ENCODE data around the gene CHTF18. TPM values are rescaled to one million over a fixed set of nuclear protein-coding genes. Genes with fewer than 3 reads are reported as not detected.

CHTF18 gene
- total RNA-seq, 4 donors from 2014 or later: 2.0 to 8.8 (median 3.4) TPM

GRCh38 chr16:825341-826061 is 37.1 kb downstream of the CHTF18 start:
- Histone ChIP-seq H3K36me3 (no peaks in the 10 kb centered on the region), H3K4me1 (peaks cover 3 to 14% (median 12%) of the 10 kb centered on the region in 4 donors), H3K9me3 (no peaks in the 10 kb centered on the region), H3K4me3 (peak overlapping the region in 3 of 4 donors; percentile 7 to 38 (median 22)), H3K27ac (replicated peaks in 1 of 4) (no peak overlapping the region), H3K27me3 (peaks cover 0 to 81% (median 4%) of the 10 kb centered on the region in 4 donors)
- DNase-seq (ENCODE audit: extremely low spot score): no peak
- 24% methylated on average over 25 of the region's 36 CpGs for WGBS
- intact Hi-C loops (cut with DNase I): no loop called here
- no peak for TF ChIP-seq POLR2A (IDR thresholded peaks at IDR 0.05; ENCODE audit: low read depth)
- TF ChIP-seq EP300 (IDR thresholded peaks at IDR 0.05): no peak
- TF ChIP-seq CTCF (IDR thresholded peaks at IDR 0.05): no peak
- TF ChIP-seq POLR2AphosphoS5 (IDR thresholded peaks at IDR 0.05): no peak

GRCh38 chr16:827513-827912 is 39.1 kb downstream of the CHTF18 start:
- Histone ChIP-seq H3K27me3 (peaks cover 0 to 81% (median 1%) of the 10 kb centered on the region in 4 donors), H3K36me3 (no peaks in the 10 kb centered on the region), H3K27ac (replicated peaks in 1 of 4) (no peak overlapping the region), H3K4me1 (peaks cover 3 to 14% (median 12%) of the 10 kb centered on the region in 4 donors), H3K9me3 (no peaks in the 10 kb centered on the region), H3K4me3 (no peak overlapping the region)
- DNase-seq (ENCODE audit: extremely low spot score): no peak
- intact Hi-C loops (cut with DNase I): no loop called here
- TF ChIP-seq POLR2A (IDR thresholded peaks at IDR 0.05; ENCODE audit: low read depth) (no peak), CTCF (IDR thresholded peaks at IDR 0.05) (no peak)
- 91% methylated on average over 23 of the region's 24 CpGs for WGBS

DNA sequence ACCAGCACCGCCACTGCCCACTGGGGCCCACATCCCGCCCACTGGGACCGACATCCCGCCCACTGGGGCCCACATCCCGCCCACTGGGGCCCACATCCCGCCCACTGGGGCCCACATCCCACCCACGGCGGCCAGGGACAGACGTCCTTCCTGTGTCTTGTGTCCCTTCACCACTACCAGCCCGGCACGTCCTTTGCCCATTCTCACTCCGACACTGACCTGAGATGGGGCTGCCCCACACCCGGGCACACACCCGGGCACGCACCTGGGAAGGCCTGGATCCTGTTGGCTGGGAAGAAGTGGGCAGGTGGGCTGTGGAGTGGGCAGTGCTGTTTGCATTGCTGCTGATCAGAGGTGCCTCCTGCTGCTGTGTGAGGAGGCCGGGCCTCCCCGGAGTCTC is 40.5 kb downstream of the CHTF18 start:
- Histone ChIP-seq H3K4me1 (peaks cover 3 to 14% (median 12%) of the 10 kb centered on the region in 4 donors), H3K27me3 (peaks cover 0 to 78% (median 0%) of the 10 kb centered on the region in 4 donors), H3K9me3 (peaks cover 0 to 6% (median 3%) of the 10 kb centered on the region in 4 donors), H3K4me3 (no peak overlapping the region), H3K27ac (replicated peaks in 1 of 4) (no peak overlapping the region), H3K36me3 (no peaks in the 10 kb centered on the region)
- 72% methylated on average over 10 of the region's 17 CpGs for WGBS
- TF ChIP-seq POLR2A (IDR thresholded peaks at IDR 0.05; ENCODE audit: low read depth) (no peak), EP300 (IDR thresholded peaks at IDR 0.05) (no peak), CTCF (IDR thresholded peaks at IDR 0.05) (no peak), POLR2AphosphoS5 (IDR thresholded peaks at IDR 0.05) (no peak)
- no peak for DNase-seq (ENCODE audit: extremely low spot score)
- intact Hi-C loops (cut with DNase I): no loop called here

DNA sequence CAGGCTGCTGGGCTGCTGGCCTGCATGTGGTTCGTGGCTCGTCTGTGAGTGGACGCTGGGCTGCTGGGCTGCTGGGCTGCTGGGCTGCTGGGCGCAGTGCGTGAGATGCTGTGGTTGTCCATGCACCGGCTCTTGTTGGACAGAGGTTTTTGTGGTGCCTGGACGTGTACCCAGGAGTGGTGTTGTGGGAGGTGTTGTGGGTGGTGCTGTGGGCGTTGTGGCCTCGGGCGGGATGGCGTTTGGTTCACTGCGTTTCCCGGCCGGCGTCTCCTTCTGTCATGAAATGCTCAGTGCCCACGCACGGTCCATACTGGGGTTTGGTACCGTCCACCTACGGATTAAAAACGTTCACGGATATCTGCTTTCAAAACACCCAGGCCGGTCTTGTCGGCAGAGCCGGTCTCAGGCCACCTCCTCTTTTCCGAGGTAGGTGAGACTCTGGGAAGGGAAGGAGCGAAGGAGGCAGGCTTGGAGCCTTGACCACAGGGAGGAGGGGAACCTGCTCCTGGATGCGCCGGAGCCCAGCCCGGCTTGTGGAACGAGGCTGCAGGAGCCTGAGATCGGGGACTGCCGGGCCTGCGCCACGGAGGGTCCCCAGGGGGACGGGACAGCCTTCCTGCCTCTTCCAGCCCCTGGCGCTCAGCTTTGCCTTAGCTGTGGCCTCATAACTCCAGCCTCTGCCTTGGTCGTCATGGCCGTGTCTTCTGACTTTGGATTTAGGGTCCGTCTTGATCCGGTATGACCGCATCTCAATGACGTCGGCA is 41.9 kb downstream of the CHTF18 start:
- no peak overlapping the region for H3K27ac ChIP-seq (replicated peaks in 1 of 4)
- peaks cover 0 to 19% (median 13%) of the 10 kb centered on the region in 4 donors for H3K9me3 ChIP-seq
- peaks cover 0 to 74% (median 0%) of the 10 kb centered on the region in 4 donors for H3K27me3 ChIP-seq
- H3K4me3 ChIP-seq: no peak overlapping the region
- WGBS: 85% methylated on average over 27 of the region's 43 CpGs
- TF ChIP-seq EP300 (IDR thresholded peaks at IDR 0.05) (no peak), CTCF (IDR thresholded peaks at IDR 0.05) (no peak), POLR2AphosphoS5 (IDR thresholded peaks at IDR 0.05) (no peak), POLR2A (IDR thresholded peaks at IDR 0.05; ENCODE audit: low read depth) (no peak)
- intact Hi-C loops (cut with DNase I): no loop called here
- no peaks in the 10 kb centered on the region for H3K36me3 ChIP-seq
- H3K4me1 ChIP-seq: peaks cover 0 to 6% (median 6%) of the 10 kb centered on the region in 4 donors
- DNase-seq (ENCODE audit: extremely low spot score): no peak
